ENCODE results near the gene CEPT1. TPM values are rescaled to one million over a fixed set of nuclear protein-coding genes. Genes with fewer than 3 reads are reported as not detected.

The CEPT1 gene
- total and polyA plus RNA-seq, 9 of the 15 experiments (the other 6 are each of a cell fraction or from before 2014, with no cell fraction given) = 24.4 to 72.6 (median 42.4) TPM

DNA sequence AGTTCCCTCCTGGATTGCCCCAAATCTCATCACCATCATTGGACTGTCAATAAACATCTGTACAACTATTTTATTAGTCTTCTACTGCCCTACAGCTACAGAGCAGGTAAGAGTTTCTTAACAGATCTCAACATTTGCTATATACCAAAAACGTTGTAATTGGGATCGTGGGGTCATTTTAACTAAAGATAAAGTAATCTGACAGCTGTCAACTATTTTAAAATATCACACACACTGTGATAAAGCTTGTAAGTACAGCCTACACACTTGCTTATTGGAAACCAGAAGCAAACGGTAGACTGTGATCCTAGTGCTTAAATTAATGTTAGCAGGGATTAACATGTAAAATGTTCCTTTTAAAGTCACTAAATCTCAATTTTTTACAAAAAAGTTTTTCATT lies 7.9 kb downstream of the CEPT1 start:
- Histone ChIP-seq H3K27ac (ENCODE audit: extremely low read depth, low read depth, low read length) (no peak overlapping the region), H2AFZ (ENCODE audit: low read depth, low read length) (no peak overlapping the region), H3K79me2 (ENCODE audit: control insufficient read depth, insufficient read depth, low read length) (peaks cover 87% of the 10 kb centered on the region), H3K4me1 (replicated peaks in 1 of 2; ENCODE audit: control insufficient read depth in 2 of 2, insufficient read depth in 2 of 2, low read length in 2 of 2) (peaks cover 0 to 3% of the 10 kb centered on the region in 2 experiments; a peak in 2 of 5 replicates), H3K36me3 (ENCODE audit: control insufficient read depth, insufficient read depth, low read length) (peaks cover 70% of the 10 kb centered on the region), H3K27me3 (ENCODE audit: control insufficient read depth in 2 of 2, insufficient read depth in 2 of 2, low read length in 2 of 2) (no peaks in the 10 kb centered on the region), H3K4me3 (no peak overlapping the region), H3K9ac (ENCODE audit: insufficient read depth in 1 of 2, low read depth in 2 of 2, low read length in 2 of 2) (no peak overlapping the region), H3K9me3 (replicated peaks; ENCODE audit: control insufficient read depth, insufficient read depth, low read depth, low read length) (no peaks in the 10 kb centered on the region), H3K4me2 (ENCODE audit: insufficient read depth, low read length) (no peak overlapping the region), H3K9me1 (ENCODE audit: control insufficient read depth, insufficient read depth, low read length) (peaks cover 2% of the 10 kb centered on the region), H4K20me1 (replicated peaks; ENCODE audit: control insufficient read depth, insufficient read depth, low read length) (peaks cover 11% of the 10 kb centered on the region; the same call in 1 of the 2 replicates)
- FAIRE-seq (no peak), ATAC-seq (no peak), DNase-seq (ENCODE audit: extremely low read depth in 1 of 4, low spot score in 3 of 4) (no peak)
- WGBS (ENCODE audit: insufficient coverage, low coverage, missing lambda C conversion rate) = 30% methylated on average over 3 of the region's 3 CpGs
- no peak for TF ChIP-seq BRCA1 (IDR thresholded peaks at IDR 0.05)
- TF ChIP-seq BRCA1 (CRISPR knock-in tag; IDR thresholded peaks at IDR 0.05) = no peak
- TF ChIP-seq, protein P1, sequence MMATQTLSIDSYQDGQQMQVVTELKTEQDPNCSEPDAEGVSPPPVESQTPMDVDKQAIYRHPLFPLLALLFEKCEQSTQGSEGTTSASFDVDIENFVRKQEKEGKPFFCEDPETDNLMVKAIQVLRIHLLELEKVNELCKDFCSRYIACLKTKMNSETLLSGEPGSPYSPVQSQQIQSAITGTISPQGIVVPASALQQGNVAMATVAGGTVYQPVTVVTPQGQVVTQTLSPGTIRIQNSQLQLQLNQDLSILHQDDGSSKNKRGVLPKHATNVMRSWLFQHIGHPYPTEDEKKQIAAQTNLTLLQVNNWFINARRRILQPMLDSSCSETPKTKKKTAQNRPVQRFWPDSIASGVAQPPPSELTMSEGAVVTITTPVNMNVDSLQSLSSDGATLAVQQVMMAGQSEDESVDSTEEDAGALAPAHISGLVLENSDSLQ (IDR thresholded peaks at IDR 0.05) = peak; percentile 58
- TF ChIP-seq, protein P2, sequence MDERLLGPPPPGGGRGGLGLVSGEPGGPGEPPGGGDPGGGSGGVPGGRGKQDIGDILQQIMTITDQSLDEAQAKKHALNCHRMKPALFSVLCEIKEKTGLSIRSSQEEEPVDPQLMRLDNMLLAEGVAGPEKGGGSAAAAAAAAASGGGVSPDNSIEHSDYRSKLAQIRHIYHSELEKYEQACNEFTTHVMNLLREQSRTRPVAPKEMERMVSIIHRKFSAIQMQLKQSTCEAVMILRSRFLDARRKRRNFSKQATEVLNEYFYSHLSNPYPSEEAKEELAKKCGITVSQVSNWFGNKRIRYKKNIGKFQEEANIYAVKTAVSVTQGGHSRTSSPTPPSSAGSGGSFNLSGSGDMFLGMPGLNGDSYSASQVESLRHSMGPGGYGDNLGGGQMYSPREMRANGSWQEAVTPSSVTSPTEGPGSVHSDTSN (CRISPR knock-in tag; IDR thresholded peaks at IDR 0.05; ENCODE audit: low read depth) = no peak
- TF ChIP-seq, protein P2 (tag; conservative IDR thresholded peaks at IDR 0.05; ENCODE audit: low read depth) = peak; percentile 56
- peak; percentile 62 for TF ChIP-seq MEIS2 (IDR thresholded peaks at IDR 0.05; ENCODE audit: partially characterized antibody)
- intact Hi-C loops (cut with micrococcal nuclease) = no loop called here
- in situ Hi-C loops (cut with MboI) = no loop called here
- ChIA-PET CTCF (ENCODE audit: low intra/inter-chr PET ratio) (interaction anchor here (0.6 kb wide), 1 partner anchor 308 kb away, joined by 3 read pairs; no protein-coding TSS in a partner anchor), POLR2A (interaction anchor here (1.0 kb wide), 1 partner anchor 15 kb away, joined by 6 read pairs; no protein-coding TSS in a partner anchor)
- BruUV-seq (replicated peaks) = no TSS peak

All from K562 (cell line).